Ascending aorta (tissue), 2 donors: Measurements from ENCODE around the gene MCTP2. TPM values are rescaled to one million over a fixed set of nuclear protein-coding genes. Genes with fewer than 3 reads are reported as not detected.

Experiments
- DNase-seq, 2 donors: peaks; one replicate each; pipeline ENCODE4 v3.0.0-alpha.2; 2019; ENCODE audit warnings: low spot score in 2 of 2
- H3K27ac ChIP-seq, 2 donors: fragments of 200-600 bp; sonication (generic); one replicate each; pipeline ENCODE4 v1.5.1; 2016 to 2017; ENCODE audit warnings: mild to moderate bottlenecking in 1 of 2
- H3K27me3 ChIP-seq: fragments of 200-600 bp; sonication (generic); one replicate; pipeline ENCODE4 v1.5.1; 2017
- H3K36me3 ChIP-seq, 2 donors: fragments of 200-600 bp; sonication (generic); one replicate each; pipeline ENCODE4 v1.5.1; 2016
- H3K4me1 ChIP-seq, 2 donors: fragments of 200-600 bp; sonication (generic); one replicate each; pipeline ENCODE4 v1.5.1; 2016 to 2017; ENCODE audit warnings: mild to moderate bottlenecking in 1 of 2
- H3K4me3 ChIP-seq, 2 donors: fragments of 200-600 bp; sonication (generic); one replicate each; pipeline ENCODE4 v1.5.1; 2016 to 2017; ENCODE audit warnings: mild to moderate bottlenecking in 1 of 2
- H3K9me3 ChIP-seq, 2 donors: fragments of 200-600 bp; sonication (generic); one replicate each; pipeline ENCODE4 v1.5.1; 2016
- intact Hi-C: fragments of 100-400 bp; cut with DNase I; formaldehyde crosslinking; loops from one replicate; pipeline ENCODE4 v1.15.1; 2023
- total RNA-seq: library from RNA; depleted of rRNA; stranded (reverse); fragments of >200 nt; gene quantifications from one replicate; pipeline ENCODE4 v1.1.0, GENCODE V29; 2016
- TF ChIP-seq, protein P1 (sequence below), 3 experiments: fragments of 200-600 bp in 2 of 3; fragments of 450-650 bp in 1 of 3; sonication (generic) in 2 of 3; IDR thresholded peaks; one replicate each; pipeline ENCODE4 v1.5.1; 2016 to 2019; ENCODE audit warnings: antibody characterized with exemption in 3 of 3, mild to moderate bottlenecking in 1 of 3, moderate library complexity in 1 of 3

MCTP2 gene
- total RNA-seq, 1 donor from 2014 or later = 25.5 TPM

DNA sequence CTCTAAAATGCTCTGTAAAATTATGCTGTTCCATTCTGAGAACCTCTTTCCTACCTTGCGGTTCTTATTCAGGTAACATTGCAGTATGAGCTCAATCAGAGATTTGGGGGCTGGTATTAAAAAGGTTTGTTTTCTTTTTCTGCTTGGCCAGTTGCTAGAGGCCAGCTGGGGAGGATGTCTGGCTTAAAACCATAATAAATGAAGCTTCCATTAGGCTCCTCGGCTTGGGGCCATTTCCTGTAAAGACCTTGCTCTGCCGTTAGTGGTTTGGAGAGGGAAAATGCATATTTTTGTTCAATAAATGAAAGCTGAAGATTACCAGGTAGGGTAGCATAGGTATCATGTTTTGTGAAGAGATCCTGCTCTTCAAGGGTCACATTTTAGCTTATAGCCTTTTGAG lies 55.2 kb downstream of the MCTP2 start:
- peaks cover 0 to 4% of the 10 kb centered on the region in 2 donors for H3K9me3 ChIP-seq
- intact Hi-C loops = no loop called here
- no peak overlapping the region for H3K27ac ChIP-seq
- H3K4me3 ChIP-seq = no peak overlapping the region
- DNase-seq = no peak
- H3K4me1 ChIP-seq = no peaks in the 10 kb centered on the region
- no peaks in the 10 kb centered on the region for H3K27me3 ChIP-seq
- TF ChIP-seq, protein P1, sequence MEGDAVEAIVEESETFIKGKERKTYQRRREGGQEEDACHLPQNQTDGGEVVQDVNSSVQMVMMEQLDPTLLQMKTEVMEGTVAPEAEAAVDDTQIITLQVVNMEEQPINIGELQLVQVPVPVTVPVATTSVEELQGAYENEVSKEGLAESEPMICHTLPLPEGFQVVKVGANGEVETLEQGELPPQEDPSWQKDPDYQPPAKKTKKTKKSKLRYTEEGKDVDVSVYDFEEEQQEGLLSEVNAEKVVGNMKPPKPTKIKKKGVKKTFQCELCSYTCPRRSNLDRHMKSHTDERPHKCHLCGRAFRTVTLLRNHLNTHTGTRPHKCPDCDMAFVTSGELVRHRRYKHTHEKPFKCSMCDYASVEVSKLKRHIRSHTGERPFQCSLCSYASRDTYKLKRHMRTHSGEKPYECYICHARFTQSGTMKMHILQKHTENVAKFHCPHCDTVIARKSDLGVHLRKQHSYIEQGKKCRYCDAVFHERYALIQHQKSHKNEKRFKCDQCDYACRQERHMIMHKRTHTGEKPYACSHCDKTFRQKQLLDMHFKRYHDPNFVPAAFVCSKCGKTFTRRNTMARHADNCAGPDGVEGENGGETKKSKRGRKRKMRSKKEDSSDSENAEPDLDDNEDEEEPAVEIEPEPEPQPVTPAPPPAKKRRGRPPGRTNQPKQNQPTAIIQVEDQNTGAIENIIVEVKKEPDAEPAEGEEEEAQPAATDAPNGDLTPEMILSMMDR (IDR thresholded peaks at IDR 0.05) = no peak
- no peaks in the 10 kb centered on the region for H3K36me3 ChIP-seq

DNA sequence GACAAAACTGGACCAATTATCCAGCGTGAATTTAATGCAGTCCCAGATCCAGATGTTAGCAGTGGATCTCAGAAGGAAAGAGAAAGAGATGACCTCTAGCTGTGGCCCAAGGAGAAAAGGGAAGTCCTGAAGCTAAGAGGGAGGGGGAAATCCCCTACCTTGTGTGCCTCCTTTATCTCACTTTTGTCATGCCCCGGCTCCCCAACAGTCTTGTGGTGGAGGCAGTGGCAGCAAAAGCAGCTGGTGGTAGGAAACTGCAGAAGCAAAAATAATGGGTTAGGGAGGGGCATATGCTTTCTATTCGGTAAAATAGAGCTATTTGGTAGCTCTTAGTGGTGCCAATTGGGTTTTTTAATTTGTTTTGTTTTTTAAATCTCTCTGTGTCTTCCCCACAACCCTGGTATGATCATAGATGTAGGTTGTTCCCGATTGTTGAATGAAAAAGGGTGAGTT lies 56.5 kb downstream of the MCTP2 start:
- intact Hi-C loops = no loop called here
- no peaks in the 10 kb centered on the region for H3K4me1 ChIP-seq
- H3K27ac ChIP-seq = no peak overlapping the region
- H3K4me3 ChIP-seq = no peak overlapping the region
- no peaks in the 10 kb centered on the region for H3K27me3 ChIP-seq
- peaks cover 0 to 3% of the 10 kb centered on the region in 2 donors for H3K9me3 ChIP-seq
- TF ChIP-seq, protein P1 (IDR thresholded peaks at IDR 0.05) = no peak
- no peaks in the 10 kb centered on the region for H3K36me3 ChIP-seq
- no peak for DNase-seq

DNA sequence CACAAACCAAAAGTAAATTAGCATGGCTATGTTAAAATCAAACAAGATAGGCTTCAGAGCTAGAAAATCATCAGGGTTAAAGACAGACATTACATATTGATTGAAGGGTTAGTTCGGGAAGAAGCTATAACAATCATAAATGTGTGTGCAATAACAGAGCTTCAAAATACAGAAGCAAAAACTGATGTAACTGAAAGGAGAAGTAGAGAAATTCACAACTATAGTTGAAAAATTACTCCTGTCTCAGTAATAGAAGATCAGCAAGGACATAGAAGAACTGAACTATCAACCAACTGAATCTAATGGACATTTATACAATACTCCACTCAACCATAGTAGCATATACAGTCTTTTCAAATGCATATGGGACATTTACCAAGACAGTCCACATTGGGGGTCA lies 59.4 kb downstream of the MCTP2 start:
- Histone ChIP-seq H3K4me1 (no peaks in the 10 kb centered on the region), H3K36me3 (no peaks in the 10 kb centered on the region), H3K9me3 (peaks cover 0 to 3% of the 10 kb centered on the region in 2 donors), H3K4me3 (no peak overlapping the region), H3K27ac (no peak overlapping the region), H3K27me3 (no peaks in the 10 kb centered on the region)
- TF ChIP-seq, protein P1 (IDR thresholded peaks at IDR 0.05) = no peak
- intact Hi-C loops = no loop called here
- DNase-seq = no peak

DNA sequence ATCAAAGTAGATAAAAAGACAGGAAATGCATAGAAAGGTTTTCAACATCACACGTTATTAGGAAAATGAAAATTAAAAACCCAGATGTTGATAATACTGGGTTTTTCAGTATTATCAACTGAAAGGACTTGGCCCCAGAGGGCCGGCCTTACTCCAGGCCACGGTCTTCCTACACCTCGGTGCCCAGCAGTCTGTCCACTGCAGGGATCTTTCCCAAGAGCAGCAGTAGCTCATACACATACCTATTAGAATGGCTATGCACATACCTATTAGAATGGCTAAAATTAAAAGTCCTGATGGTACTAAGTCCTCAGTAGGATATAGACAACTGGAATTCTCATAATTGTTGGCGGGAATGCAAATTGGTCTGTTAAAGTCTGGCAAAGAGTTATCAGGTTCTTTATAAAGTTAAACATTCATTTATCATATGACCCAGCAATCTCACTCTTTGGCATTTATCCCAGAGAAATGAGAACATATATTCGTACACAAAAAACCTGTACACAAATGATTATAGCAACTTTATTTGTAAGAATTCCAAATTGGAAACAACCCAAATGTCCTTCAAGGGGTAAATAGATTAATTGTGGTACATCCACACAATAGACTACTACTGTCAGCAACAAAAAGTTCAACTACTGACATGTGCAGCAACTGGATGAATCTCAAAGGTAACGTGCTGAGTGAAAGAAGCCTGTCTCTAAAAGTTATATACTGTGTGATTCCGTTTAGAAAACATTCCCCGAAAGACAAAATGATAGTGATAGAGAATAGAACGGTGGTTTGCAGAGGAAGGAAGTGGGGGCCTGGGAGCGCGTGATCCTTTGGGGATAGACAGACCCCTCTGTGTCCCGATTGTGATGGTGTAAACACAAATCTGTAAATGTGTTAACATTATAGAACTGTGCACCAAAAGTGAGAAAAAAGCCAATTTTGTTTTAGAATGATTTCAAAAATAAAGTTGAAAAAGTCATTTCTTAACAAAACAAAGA lies 62.3 kb downstream of the MCTP2 start:
- no peaks in the 10 kb centered on the region for H3K4me1 ChIP-seq
- no peak overlapping the region for H3K27ac ChIP-seq
- no peak overlapping the region for H3K4me3 ChIP-seq
- peaks cover 0 to 3% of the 10 kb centered on the region in 2 donors for H3K9me3 ChIP-seq
- TF ChIP-seq, protein P1 (IDR thresholded peaks at IDR 0.05) = no peak
- no peak for DNase-seq
- intact Hi-C loops = no loop called here
- no peaks in the 10 kb centered on the region for H3K36me3 ChIP-seq
- no peaks in the 10 kb centered on the region for H3K27me3 ChIP-seq

DNA sequence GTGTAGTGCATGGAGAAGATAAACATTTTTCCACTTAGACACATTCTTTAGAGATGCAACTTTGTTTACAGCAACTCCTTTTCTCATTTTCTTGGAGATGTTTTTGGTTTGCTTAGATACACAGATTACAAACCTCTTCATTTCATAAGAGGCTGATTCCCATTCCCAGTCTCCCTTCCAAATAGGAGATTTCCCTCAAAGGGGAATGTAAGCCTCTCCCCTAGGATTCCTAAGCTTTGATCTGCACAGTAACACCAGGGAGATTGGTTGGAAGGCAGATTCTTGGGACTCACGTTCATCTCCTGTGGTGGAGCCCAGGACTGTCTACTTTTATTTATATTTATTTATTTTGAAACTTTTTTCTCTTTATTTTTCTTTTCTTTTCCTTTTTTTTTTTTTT lies 63.2 kb downstream of the MCTP2 start:
- TF ChIP-seq, protein P1 (IDR thresholded peaks at IDR 0.05) = no peak
- intact Hi-C loops = no loop called here

More for the DNA sequence above, 63.2 kb downstream of the MCTP2 start:
- no peak for DNase-seq
- Histone ChIP-seq H3K4me3 (no peak overlapping the region), H3K27me3 (no peaks in the 10 kb centered on the region), H3K4me1 (no peaks in the 10 kb centered on the region), H3K36me3 (no peaks in the 10 kb centered on the region), H3K9me3 (no peaks in the 10 kb centered on the region), H3K27ac (no peak overlapping the region)
